HepG2 (cell line): ENCODE data around the gene CCSER1. TPM values are rescaled to one million over a fixed set of nuclear protein-coding genes. Genes with fewer than 3 reads are reported as not detected.

Experiments
- ATAC-seq: fragments of 200-7000 bp; cut with Tn5 transposase; 3 replicates; pipeline ENCODE4 v1.9.1; 2020; ENCODE audit warnings: mild to moderate bottlenecking, moderate library complexity
- BruUV-seq: library from RNA; stranded (reverse); fragments of 400-500 nt; replicated peaks from 2 replicates; lab custom pipeline; 2021; lab: Mats Ljungman, UMichigan
- CTCF ChIA-PET: fragments of 300-600 bp; formaldehyde crosslinking; extraction: SDS; loops from one replicate; lab custom pipeline; 2021; ENCODE audit warnings: low total read pairs, inconsistent platforms, low intra/inter-chr PET ratio; lab: Yijun Ruan, JAX
- POLR2A ChIA-PET: fragments of 350-600 bp; sonication (Branson Sonifier 250); formaldehyde crosslinking; loops from one replicate; lab custom pipeline; 2020; ENCODE audit warnings: antibody characterized with exemption, inconsistent platforms; lab: Yijun Ruan, JAX
- DNase-seq: peaks from one replicate; pipeline ENCODE4 v3.0.0-alpha.2; 2015; ENCODE audit warnings: low spot score
- FAIRE-seq: peaks from 3 replicates; lab custom pipeline; 2011; peaks lifted over from hg19 to GRCh38; lab: Jason Lieb, UNC
- H2AFZ ChIP-seq: one replicate; pipeline ENCODE4 v1.6.1; 2011; ENCODE audit warnings: low read length, inconsistent platforms
- H3K27ac ChIP-seq: fragments of 300-600 bp; 3 replicates; pipeline ENCODE4 v1.8.0; 2011; ENCODE audit warnings: mixed run types, mild to moderate bottlenecking, mixed read lengths, low read length, inconsistent platforms; ENCODE audit not compliant: insufficient read depth; ENCODE audit errors: extremely low read length
- H3K27me3 ChIP-seq, 2 experiments: fragments of 200-600 bp in 1 of 2; 2 replicates in 1 of 2; 3 replicates in 1 of 2; pipeline versions ENCODE4 v1.6.0 to v1.8.0; 2011; ENCODE audit warnings: low read length in 2 of 2, mild to moderate bottlenecking in 2 of 2, moderate library complexity in 2 of 2, inconsistent platforms in 1 of 2; ENCODE audit not compliant: insufficient read depth in 2 of 2, control insufficient read depth in 1 of 2
- H3K36me3 ChIP-seq, 2 experiments: fragments of 200-600 bp in 1 of 2; replicated peaks in 1 of 2; 2 replicates in 1 of 2; 3 replicates in 1 of 2; pipeline versions ENCODE4 v1.5.1 to v1.8.0; 2011; ENCODE audit warnings: low read length in 2 of 2, inconsistent platforms in 1 of 2; ENCODE audit not compliant: insufficient read depth in 2 of 2, control insufficient read depth in 1 of 2
- H3K4me1 ChIP-seq: 2 replicates; pipeline ENCODE4 v1.5.1; 2012; ENCODE audit warnings: low read length, inconsistent platforms; ENCODE audit not compliant: insufficient read depth
- H3K4me2 ChIP-seq: 2 replicates; pipeline ENCODE4 v1.6.0; 2011; ENCODE audit warnings: low read depth, low read length, inconsistent platforms
- H3K4me3 ChIP-seq, 3 experiments: fragments of 200-600 bp in 1 of 3; sonication (generic), shearing (Covaris generic) in 1 of 3; replicated peaks in 1 of 3; 2 replicates each; pipeline ENCODE4 v1.5.1; 2011 to 2016; ENCODE audit warnings: low read length in 3 of 3, inconsistent platforms in 2 of 3, low read depth in 2 of 3, mild to moderate bottlenecking in 2 of 3, control low read depth in 1 of 3, mixed read lengths in 1 of 3; ENCODE audit not compliant: insufficient read depth in 1 of 3
- H3K79me2 ChIP-seq: one replicate; pipeline ENCODE4 v1.6.1; 2011; ENCODE audit warnings: low read length, inconsistent platforms; ENCODE audit not compliant: insufficient read depth
- H3K9ac ChIP-seq: 2 replicates; pipeline ENCODE4 v1.6.0; 2011; ENCODE audit warnings: mild to moderate bottlenecking, low read depth, low read length, inconsistent platforms; ENCODE audit not compliant: insufficient read depth
- H3K9me3 ChIP-seq: 2 replicates; pipeline ENCODE4 v1.5.1; 2012; ENCODE audit warnings: mild to moderate bottlenecking, low read length
- H4K20me1 ChIP-seq: 2 replicates; pipeline ENCODE4 v1.6.0; 2011; ENCODE audit warnings: inconsistent platforms, mild to moderate bottlenecking, low read length, moderate library complexity; ENCODE audit not compliant: insufficient read depth
- ATM ChIP-seq: fragments of 450-650 bp; IDR thresholded peaks from 2 replicates; pipeline ENCODE4 v1.7.1; 2017; ENCODE audit warnings: mild to moderate bottlenecking, borderline replicate concordance
- CCDC6 ChIP-seq: sonication (generic); formaldehyde crosslinking; IDR thresholded peaks from 2 replicates; pipeline ENCODE4 v1.8.1; 2022; ENCODE audit warnings: mild to moderate bottlenecking, missing genetic modification reagents, moderate library complexity
- CHD2 ChIP-seq: IDR thresholded peaks from 2 replicates; pipeline ENCODE4 v1.6.1; 2011; ENCODE audit warnings: low read depth, low read length, improper control_type of control experiment
- GABPB1 ChIP-seq: IDR thresholded peaks from 2 replicates; pipeline ENCODE4 v1.6.1; 2016; ENCODE audit warnings: mild to moderate bottlenecking, missing genetic modification reagents, moderate library complexity, missing compliant biosample characterization
- HNF4A ChIP-seq: sonication (generic); formaldehyde crosslinking; IDR thresholded peaks from 2 replicates; pipeline ENCODE4 v1.4.0; 2020; ENCODE audit warnings: missing genetic modification reagents
- NFKB2 ChIP-seq: sonication (generic); formaldehyde crosslinking; IDR thresholded peaks from 2 replicates; pipeline ENCODE4 v1.4.0; 2020; ENCODE audit warnings: missing genetic modification reagents, borderline replicate concordance
- NFYB ChIP-seq: sonication (generic); formaldehyde crosslinking; IDR thresholded peaks from 2 replicates; pipeline ENCODE4 v1.4.0; 2020; ENCODE audit warnings: missing genetic modification reagents
- NPAS2 ChIP-seq: sonication (generic); formaldehyde crosslinking; IDR thresholded peaks from 2 replicates; pipeline ENCODE4 v1.8.0; 2022; ENCODE audit warnings: mild to moderate bottlenecking, missing genetic modification reagents, borderline replicate concordance
- PCBP1 ChIP-seq: fragments of 200-400 bp; formaldehyde crosslinking; IDR thresholded peaks from 2 replicates; pipeline ENCODE4 v1.6.1; 2017; ENCODE audit warnings: mild to moderate bottlenecking, low read depth, low read length, borderline replicate concordance
- SAP130 ChIP-seq: IDR thresholded peaks from 2 replicates; pipeline ENCODE4 v1.6.1; 2016; ENCODE audit warnings: low read depth
- SNAPC2 ChIP-seq: sonication (generic); formaldehyde crosslinking; IDR thresholded peaks from 2 replicates; pipeline ENCODE4 v1.8.1; 2022; ENCODE audit warnings: mild to moderate bottlenecking, missing genetic modification reagents
- TCF7L2 ChIP-seq: IDR thresholded peaks from 2 replicates; pipeline ENCODE4 v1.6.1; 2011; ENCODE audit warnings: mild to moderate bottlenecking, low read depth, low read length, moderate library complexity
- THAP9 ChIP-seq: sonication (generic); formaldehyde crosslinking; IDR thresholded peaks from 2 replicates; pipeline ENCODE4; 2020; ENCODE audit warnings: missing genetic modification reagents, mild to moderate bottlenecking, borderline replicate concordance
- XRCC5 ChIP-seq: fragments of 200-400 bp; formaldehyde crosslinking; optimal IDR thresholded peaks from 2 replicates; pipeline ENCODE3; 2017; ENCODE audit warnings: mild to moderate bottlenecking, low read length
- ZBTB37 ChIP-seq: sonication (generic); formaldehyde crosslinking; IDR thresholded peaks from 2 replicates; pipeline ENCODE4 v1.4.0; 2020; ENCODE audit warnings: mild to moderate bottlenecking, missing genetic modification reagents
- ZNF263 ChIP-seq: sonication (generic); formaldehyde crosslinking; IDR thresholded peaks from 2 replicates; pipeline ENCODE4 v1.4.0; 2020; ENCODE audit warnings: missing genetic modification reagents
- WGBS: methylation state at CpG from one replicate; pipeline ENCODE4 v1.1.6; 2017; ENCODE audit warnings: low lambda C conversion rate; 5-methylcytosine and 5-hydroxymethylcytosine counted together
- in situ Hi-C: cut with HindIII; loops from 2 replicates; pipeline ENCODE4 v1.10.0; 2017; ENCODE audit warnings: low pct_unique_long_range_greater_than_20kb; ENCODE audit not compliant: extremely low pct_ligation_motif_present
- intact Hi-C: fragments of 100-400 bp; cut with micrococcal nuclease; formaldehyde crosslinking; loops from one replicate; pipeline ENCODE4 v1.10.0; 2022; ENCODE audit not compliant: unreplicated experiment
- polyA plus RNA-seq, 8 experiments: library from polyadenylated mRNA; depleted of rRNA in 3 of 8; stranded (reverse) in 7 of 8; unstranded in 1 of 8; fragments of >200 nt; fragmentation: Illumina TruSeq in 4 of 8; extraction: Trizol in 4 of 8; gene quantifications; 2 replicates each; pipeline versions ENCODE4 v1.2.1 to v1.2.3, GENCODE V29; 2011 to 2016; ENCODE audit warnings: low read depth in 4 of 8, missing spikeins in 1 of 8, mixed read lengths in 1 of 8; ENCODE audit not compliant: insufficient read depth in 1 of 8
- total RNA-seq, 5 experiments: library from RNA; depleted of rRNA; stranded (reverse); fragments of >200 nt; fragmentation: Illumina TruSeq; extraction: Trizol; gene quantifications; 2 replicates each; pipeline ENCODE4 v1.2.3, GENCODE V29; 2016; ENCODE audit warnings: low read depth in 1 of 5
- TF ChIP-seq, protein P1 (sequence below): IDR thresholded peaks from 2 replicates; pipeline ENCODE4 v1.6.1; 2012; ENCODE audit warnings: low read length, improper control_type of control experiment

The CCSER1 gene
- total and polyA plus RNA-seq, 2 of the 13 experiments (the other 11 are each of a cell fraction or from before 2014, with no cell fraction given) = not detected

DNA sequence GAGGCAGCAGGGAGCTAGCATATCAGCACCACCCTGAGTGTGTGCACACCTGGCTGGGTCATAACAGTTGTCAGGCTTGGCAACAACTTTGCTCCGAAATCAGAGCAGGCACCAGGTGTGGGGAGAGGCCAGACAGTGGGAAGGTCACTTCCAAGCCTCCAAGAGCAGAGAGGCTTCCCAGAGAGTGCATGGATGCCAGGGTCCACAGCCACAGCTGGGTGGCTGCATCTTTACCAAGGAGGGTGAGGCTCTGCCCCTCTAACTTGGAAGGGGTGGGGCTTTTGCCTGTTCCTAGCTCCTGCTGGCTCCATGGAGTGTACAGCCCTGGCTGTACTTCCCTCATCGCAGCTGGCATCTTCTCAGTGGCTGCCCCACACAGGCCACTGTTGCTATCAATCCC, 322.4 kb downstream of the CCSER1 start:
- in situ Hi-C loops (no loop called here), intact Hi-C loops (no loop called here)
- H2AFZ ChIP-seq = no peak overlapping the region
- CTCF ChIA-PET = no interaction called here
- H3K79me2 ChIP-seq = no peaks in the 10 kb centered on the region
- no peak for TF ChIP-seq HNF4A
- TF ChIP-seq ZNF263 (CRISPR knock-in tag) = no peak
- no peak for TF ChIP-seq CHD2
- no peak for TF ChIP-seq NFKB2
- TF ChIP-seq THAP9 (CRISPR knock-in tag) = no peak
- no peak for TF ChIP-seq GABPB1
- TF ChIP-seq SAP130 (CRISPR knock-in tag) = no peak
- no peak for TF ChIP-seq CCDC6 (CRISPR knock-in tag)
- no peak for TF ChIP-seq PCBP1
- TF ChIP-seq ZBTB37 (CRISPR knock-in tag) = no peak
- no peak for TF ChIP-seq NPAS2 (CRISPR knock-in tag)
- no peak for TF ChIP-seq XRCC5
- TF ChIP-seq NFYB = no peak
- TF ChIP-seq TCF7L2 = no peak
- TF ChIP-seq SNAPC2 (CRISPR knock-in tag) = no peak
- TF ChIP-seq ATM = no peak
- TF ChIP-seq, protein P1, sequence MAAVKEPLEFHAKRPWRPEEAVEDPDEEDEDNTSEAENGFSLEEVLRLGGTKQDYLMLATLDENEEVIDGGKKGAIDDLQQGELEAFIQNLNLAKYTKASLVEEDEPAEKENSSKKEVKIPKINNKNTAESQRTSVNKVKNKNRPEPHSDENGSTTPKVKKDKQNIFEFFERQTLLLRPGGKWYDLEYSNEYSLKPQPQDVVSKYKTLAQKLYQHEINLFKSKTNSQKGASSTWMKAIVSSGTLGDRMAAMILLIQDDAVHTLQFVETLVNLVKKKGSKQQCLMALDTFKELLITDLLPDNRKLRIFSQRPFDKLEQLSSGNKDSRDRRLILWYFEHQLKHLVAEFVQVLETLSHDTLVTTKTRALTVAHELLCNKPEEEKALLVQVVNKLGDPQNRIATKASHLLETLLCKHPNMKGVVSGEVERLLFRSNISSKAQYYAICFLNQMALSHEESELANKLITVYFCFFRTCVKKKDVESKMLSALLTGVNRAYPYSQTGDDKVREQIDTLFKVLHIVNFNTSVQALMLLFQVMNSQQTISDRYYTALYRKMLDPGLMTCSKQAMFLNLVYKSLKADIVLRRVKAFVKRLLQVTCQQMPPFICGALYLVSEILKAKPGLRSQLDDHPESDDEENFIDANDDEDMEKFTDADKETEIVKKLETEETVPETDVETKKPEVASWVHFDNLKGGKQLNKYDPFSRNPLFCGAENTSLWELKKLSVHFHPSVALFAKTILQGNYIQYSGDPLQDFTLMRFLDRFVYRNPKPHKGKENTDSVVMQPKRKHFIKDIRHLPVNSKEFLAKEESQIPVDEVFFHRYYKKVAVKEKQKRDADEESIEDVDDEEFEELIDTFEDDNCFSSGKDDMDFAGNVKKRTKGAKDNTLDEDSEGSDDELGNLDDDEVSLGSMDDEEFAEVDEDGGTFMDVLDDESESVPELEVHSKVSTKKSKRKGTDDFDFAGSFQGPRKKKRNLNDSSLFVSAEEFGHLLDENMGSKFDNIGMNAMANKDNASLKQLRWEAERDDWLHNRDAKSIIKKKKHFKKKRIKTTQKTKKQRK = no peak
- WGBS = 0% methylated on average over 1 of the region's 2 CpGs
- no peaks in the 10 kb centered on the region for H3K4me1 ChIP-seq
- H3K4me2 ChIP-seq = no peak overlapping the region
- no peak for DNase-seq
- POLR2A ChIA-PET = no interaction called here
- H3K9ac ChIP-seq = no peak overlapping the region
- H4K20me1 ChIP-seq = no peaks in the 10 kb centered on the region
- no peak overlapping the region for H3K27ac ChIP-seq
- ATAC-seq = no peak
- no peaks in the 10 kb centered on the region for H3K9me3 ChIP-seq
- BruUV-seq = no TSS peak
- FAIRE-seq = no peak
- H3K27me3 ChIP-seq = no peaks in the 10 kb centered on the region
- H3K4me3 ChIP-seq = no peak overlapping the region
- H3K36me3 ChIP-seq = no peaks in the 10 kb centered on the region
